Mononuclear cell (primary cell): ENCODE measurements around the gene POP4. TPM values are rescaled to one million over a fixed set of nuclear protein-coding genes. Genes with fewer than 3 reads are reported as not detected.
A peak's percentile ranks its signal among the peaks of the same experiment; 100 is the strongest.

Experiments used
- H3K27me3 ChIP-seq: 2 replicates; pipeline ENCODE4 v1.6.0; 2011; ENCODE audit warnings: low read length, control low read depth; ENCODE audit not compliant: insufficient read depth
- H3K4me1 ChIP-seq: 2 replicates; pipeline ENCODE4 v1.5.1; 2011; ENCODE audit warnings: mild to moderate bottlenecking, low read length, control low read depth; ENCODE audit not compliant: insufficient read depth
- H3K4me3 ChIP-seq: 2 replicates; pipeline ENCODE4 v1.5.1; 2011; ENCODE audit warnings: mild to moderate bottlenecking, low read length, moderate library complexity
- H3K9me3 ChIP-seq: 2 replicates; pipeline ENCODE4 v1.5.1; 2011; ENCODE audit warnings: low read depth, mild to moderate bottlenecking, control low read depth, low read length
- total RNA-seq: library from RNA; depleted of rRNA; stranded (reverse); fragments of >200 nt; gene quantifications from one replicate; pipeline ENCODE4 v1.2.3, GENCODE V29; 2012

The POP4 gene
- total RNA-seq, 1 donor = 44.4 TPM

DNA sequence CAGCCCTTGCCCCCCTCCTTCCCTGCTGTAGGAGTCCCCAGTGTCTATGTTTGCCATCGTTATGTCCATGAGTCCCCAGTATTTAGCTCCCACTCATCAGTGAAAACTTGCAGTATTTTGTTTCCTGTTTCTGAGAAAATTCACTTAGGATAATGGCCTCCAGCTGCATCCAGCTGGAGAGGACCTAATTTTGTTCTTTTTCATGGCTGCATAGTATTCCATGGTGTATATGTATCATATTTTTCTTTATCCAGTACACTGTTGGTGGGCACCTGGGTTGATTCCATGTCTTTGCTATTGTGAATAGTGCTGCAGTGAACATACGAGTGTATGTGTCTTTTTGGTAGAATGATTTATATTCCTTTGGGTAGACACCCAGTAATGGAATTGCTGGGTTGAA, 18.0 kb upstream of the POP4 start:
- Histone ChIP-seq H3K4me3 (no peak overlapping the region), H3K4me1 (no peaks in the 10 kb centered on the region), H3K27me3 (no peaks in the 10 kb centered on the region), H3K9me3 (no peaks in the 10 kb centered on the region)

DNA sequence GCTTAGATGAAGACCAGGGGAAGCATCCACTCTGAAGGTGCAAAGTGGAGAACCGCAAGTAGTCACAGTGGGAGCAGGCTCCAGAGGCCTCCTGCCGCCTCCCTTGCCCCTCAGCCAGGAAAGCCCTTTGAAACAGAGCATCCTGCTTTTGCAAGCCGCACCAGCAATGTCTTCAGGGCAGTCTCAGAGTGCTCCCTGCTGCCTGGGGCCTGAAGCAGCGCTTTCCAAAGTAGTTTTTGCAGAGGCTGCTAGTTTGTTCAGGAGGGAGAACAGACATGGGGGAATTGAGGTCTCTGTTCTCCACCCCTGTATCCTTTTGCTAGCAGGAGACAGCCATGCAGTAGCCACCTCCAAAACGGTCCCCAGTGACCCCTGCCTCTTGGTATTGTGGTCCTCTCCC, 15.8 kb upstream of the POP4 start:
- H3K4me3 ChIP-seq = no peak overlapping the region
- H3K4me1 ChIP-seq = no peaks in the 10 kb centered on the region
- H3K9me3 ChIP-seq = no peaks in the 10 kb centered on the region
- H3K27me3 ChIP-seq = no peaks in the 10 kb centered on the region

DNA sequence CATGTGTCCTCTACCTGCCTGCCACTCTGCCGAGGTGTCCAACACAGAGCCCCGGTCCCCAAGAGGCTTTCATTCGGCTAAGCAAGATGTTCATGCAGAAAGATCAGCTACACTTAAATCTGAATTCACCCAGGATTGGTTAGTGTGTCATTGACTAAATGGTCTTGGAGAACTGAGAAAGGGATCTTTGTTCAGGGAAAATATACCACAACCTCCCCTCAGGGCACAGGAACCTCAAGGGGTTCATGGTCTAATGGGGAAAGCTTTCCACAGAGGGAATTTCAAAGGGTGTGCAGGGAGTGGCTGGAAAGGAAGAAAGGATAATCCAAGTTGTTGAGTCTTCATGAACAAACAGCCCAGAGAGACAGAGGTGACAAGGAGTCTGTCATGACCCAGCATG, 14.4 kb upstream of the POP4 start:
- H3K4me3 ChIP-seq = no peak overlapping the region
- H3K27me3 ChIP-seq = peaks cover 8% of the 10 kb centered on the region
- no peaks in the 10 kb centered on the region for H3K9me3 ChIP-seq
- H3K4me1 ChIP-seq = no peaks in the 10 kb centered on the region

DNA sequence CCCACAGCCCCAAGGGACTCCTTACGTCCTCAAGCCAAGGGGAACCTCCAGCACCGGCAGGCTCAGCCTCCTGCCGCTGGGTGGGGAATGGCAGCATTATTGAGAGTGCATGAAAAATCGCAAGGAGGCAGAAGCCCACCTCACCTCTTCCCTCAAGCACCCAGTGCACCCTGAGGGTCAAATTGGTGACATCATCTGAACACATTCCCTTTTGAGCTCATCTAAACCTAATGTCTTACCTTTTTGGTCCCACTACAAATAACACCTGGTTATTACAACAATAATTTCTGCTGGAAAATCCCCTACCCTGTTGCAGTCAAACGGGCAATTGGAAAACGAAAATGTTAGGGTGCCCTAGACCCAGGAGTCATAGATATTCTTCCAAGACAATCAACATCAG, 12.2 kb upstream of the POP4 start:
- H3K27me3 ChIP-seq = peaks cover 8% of the 10 kb centered on the region
- no peaks in the 10 kb centered on the region for H3K9me3 ChIP-seq
- H3K4me3 ChIP-seq = no peak overlapping the region
- no peaks in the 10 kb centered on the region for H3K4me1 ChIP-seq

DNA sequence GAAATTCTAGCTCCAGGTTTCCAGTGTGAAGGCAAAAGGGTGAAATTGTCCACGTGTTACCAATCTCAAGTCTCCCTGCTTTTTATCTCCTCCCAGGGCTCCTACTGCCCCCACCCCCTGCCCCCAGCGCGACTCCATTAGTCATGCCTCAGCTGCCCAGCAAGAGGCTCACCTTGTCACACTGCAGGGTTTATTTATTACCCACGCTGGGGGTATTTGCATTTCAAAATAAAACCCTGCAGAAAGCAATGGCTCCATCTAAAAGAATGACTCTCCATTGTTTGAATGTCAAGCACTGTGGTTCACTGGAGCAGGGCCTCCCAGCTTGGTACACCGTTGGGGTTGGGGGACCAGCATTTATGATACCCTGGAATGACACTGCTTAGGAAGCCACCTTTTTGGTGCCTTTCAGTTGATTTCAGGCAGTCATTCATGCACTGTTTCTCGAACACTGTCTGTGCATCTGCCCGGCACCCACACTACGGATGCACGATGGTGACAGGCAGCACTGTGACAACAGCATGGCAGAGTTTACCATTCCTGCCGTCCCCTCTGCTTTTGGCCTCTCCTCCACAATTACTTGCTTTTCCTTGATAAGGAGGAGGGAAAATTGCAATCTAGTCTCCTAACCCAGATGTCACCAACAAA, 9.9 kb upstream of the POP4 start:
- no peaks in the 10 kb centered on the region for H3K9me3 ChIP-seq
- H3K4me3 ChIP-seq = no peak overlapping the region
- H3K27me3 ChIP-seq = peaks cover 8% of the 10 kb centered on the region
- H3K4me1 ChIP-seq = no peaks in the 10 kb centered on the region

DNA sequence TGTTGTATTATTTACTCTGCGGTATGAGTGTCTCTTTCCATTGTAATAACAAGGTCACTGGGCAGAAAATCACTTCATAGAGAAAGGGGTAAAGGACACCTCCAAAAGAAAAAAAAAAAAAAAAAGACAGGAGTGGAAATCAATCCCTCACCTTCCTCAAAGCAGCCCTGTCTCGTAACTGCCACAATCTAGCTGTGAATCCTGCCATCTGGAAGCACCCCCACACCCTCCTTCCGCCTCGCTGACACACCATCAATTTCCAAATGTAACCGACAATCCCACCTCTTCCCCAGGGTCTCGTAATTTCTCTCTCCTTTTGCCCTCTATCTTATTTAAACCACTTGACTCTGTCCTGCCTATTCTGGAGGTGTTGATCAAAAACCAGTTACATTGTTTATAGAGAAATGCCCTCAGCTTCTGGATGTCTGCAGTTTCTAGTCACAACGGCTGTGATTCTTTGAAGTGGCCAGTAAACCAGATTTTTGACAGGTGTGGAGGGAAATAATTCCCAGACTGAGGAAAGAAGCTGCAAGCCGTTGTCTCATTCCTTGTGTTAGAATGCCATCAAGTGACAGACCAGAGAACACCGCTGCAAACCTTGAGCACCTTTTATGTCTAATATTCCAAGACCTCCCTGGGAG, 9.1 kb upstream of the POP4 start:
- H3K9me3 ChIP-seq = no peaks in the 10 kb centered on the region
- H3K4me1 ChIP-seq = no peaks in the 10 kb centered on the region
- H3K27me3 ChIP-seq = peaks cover 8% of the 10 kb centered on the region
- H3K4me3 ChIP-seq = no peak overlapping the region

DNA sequence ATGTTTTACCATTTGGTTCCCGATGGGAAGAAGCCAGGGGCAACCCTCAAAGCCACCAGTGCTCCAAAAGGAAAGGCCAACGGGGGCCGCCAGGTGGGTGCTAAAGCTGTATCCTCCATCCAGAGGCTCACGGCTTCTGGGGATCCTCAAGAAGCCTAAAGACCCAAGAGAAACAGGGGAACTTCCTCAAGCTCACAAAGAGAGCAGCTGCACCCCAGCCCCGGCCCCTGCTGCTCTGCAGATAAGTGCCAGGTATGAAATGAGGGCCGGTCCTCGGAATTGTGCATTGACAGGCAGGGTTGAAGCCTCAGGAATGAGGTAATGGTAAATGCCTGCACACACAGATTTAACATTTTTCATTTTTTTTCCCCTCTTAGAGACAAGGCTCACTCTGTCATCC, 8.0 kb upstream of the POP4 start:
- no peaks in the 10 kb centered on the region for H3K4me1 ChIP-seq
- H3K9me3 ChIP-seq = no peaks in the 10 kb centered on the region
- no peak overlapping the region for H3K4me3 ChIP-seq
- H3K27me3 ChIP-seq = peaks cover 8% of the 10 kb centered on the region

DNA sequence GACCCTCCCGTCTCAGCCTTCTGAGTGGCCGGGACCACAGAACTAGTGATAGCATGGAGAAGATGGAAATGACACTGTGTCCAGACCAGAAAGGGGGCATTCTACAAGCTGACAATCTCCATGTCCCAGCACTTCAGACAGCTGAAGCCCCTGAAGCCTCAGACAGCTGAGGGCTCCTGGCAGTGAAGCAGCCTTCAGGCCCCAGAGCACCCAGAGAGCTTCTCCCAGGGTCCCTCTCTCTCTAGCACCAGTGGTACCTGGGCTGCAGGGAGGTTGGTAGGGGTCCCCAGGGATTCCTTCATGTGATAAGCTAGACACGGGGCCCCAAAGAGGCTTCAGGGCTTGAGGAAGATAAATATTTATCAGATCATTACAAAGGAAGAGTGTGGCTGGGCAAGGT, 7.6 kb upstream of the POP4 start:
- Histone ChIP-seq H3K9me3 (no peaks in the 10 kb centered on the region), H3K27me3 (peaks cover 8% of the 10 kb centered on the region), H3K4me1 (no peaks in the 10 kb centered on the region), H3K4me3 (no peak overlapping the region)

DNA sequence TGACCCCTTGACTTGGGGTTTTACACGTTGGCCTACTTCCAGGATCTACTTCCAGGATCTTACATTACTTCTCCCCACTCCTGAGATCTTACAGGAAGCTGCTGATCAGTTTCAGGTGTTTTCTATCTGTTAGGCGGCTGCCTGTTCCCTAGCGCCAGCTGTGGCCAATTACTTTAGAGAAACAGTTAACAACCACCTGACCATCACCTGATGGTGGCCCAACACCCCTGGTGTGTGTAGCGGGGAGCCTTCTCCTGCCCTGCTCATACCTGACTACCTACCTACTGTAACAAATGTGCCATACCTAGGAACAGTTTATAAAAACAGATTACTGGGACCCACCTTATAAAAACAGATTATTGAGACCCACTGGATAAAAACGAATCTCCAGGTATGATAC, 2.8 kb upstream of the POP4 start:
- H3K4me3 ChIP-seq = no peak overlapping the region
- H3K4me1 ChIP-seq = peaks cover 18% of the 10 kb centered on the region
- H3K9me3 ChIP-seq = no peaks in the 10 kb centered on the region
- no peaks in the 10 kb centered on the region for H3K27me3 ChIP-seq

DNA sequence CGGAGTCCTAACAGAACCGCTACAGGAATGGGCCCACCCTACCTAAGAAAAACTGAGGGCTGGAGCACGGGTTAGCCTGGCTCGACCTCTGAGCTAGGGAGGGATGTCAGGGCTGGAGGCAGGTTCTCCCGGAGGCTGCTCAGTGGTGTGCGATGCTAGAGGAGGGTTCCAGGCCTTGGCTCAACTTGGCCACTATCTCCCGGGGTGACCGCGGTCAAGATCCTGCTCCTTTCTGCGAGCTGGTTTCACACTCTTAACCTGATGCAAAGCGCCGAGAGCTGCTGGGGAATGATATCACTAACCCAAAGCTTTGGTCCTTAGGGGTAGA, 301 bp downstream of the POP4 start:
- Histone ChIP-seq H3K4me1 (peaks cover 27% of the 10 kb centered on the region), H3K27me3 (no peaks in the 10 kb centered on the region), H3K4me3 (peak overlapping the region; percentile 76), H3K9me3 (no peaks in the 10 kb centered on the region)

DNA sequence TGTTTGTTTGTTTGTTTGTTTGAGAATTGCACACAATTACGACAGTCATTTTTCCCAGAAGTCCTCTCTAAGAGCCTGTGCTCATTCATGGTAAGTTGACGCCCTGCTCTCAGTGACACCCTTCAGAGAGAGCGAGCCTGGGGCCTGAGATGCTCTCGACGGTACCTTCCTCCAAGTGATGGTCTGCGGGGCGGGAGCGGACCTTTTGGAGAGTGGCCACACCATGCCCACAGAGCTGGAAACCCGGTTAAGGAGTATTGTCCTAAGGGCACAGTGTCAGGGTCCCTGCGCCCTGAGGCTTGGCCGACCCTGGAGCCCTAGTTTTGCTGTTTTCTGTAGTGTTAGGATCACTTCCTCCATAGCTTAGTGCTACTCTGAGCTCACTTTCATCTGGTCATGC, 3.6 kb downstream of the POP4 start:
- Histone ChIP-seq H3K27me3 (no peaks in the 10 kb centered on the region), H3K4me3 (no peak overlapping the region), H3K4me1 (peaks cover 28% of the 10 kb centered on the region), H3K9me3 (no peaks in the 10 kb centered on the region)

DNA sequence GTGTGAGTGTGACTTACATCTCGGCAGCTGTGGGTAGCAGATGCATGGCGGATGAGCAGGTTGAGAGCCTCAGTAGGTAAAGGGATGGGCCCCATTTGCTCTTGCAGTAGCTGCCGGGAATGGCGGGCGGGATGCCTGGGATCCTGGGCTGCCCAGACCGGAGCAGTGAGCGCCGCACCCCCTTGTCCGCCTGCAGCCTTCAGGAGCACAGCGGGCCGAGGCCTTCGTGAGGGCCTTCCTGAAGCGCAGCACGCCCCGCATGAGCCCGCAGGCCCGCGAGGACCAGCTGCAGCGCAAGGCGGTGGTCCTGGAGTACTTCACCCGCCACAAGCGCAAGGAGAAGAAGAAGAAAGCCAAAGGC, 4.1 kb downstream of the POP4 start:
- Histone ChIP-seq H3K4me1 (peaks cover 24% of the 10 kb centered on the region), H3K27me3 (no peaks in the 10 kb centered on the region), H3K9me3 (no peaks in the 10 kb centered on the region), H3K4me3 (no peak overlapping the region)

DNA sequence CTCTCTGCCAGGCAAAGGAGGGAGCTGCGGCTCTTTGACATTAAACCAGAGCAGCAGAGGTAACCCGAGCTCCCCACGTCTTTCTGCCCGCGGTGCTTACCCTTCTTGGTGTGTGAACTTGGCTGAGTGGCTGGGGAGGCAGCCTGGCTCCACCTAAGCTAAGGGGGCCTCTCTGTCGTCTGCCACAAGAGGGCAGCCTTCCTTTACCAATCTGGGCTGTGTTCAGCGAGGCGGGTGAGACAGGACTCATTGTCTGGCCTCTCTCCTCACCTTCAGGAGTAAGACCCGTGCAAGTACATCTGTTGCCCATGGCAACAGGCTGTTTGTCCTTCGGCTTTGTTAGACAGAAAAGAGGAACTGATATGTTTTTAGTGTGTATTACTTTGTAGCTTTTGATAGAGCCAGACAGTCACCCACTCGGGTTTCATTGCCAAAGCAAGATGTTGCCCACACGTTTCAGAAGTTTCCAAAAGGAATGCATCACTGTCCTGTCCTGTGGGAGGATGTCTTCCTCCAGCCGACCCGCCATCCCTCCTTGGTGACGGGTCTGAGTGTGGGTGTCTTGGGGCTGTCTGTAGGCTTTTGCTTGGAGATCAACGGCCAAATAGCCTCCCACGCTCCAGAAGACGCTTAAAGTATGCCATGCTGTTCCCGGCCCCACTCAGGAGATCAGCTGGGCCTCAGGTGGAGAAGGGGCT, 4.6 kb downstream of the POP4 start:
- Histone ChIP-seq H3K4me3 (no peak overlapping the region), H3K4me1 (peaks cover 20% of the 10 kb centered on the region), H3K9me3 (no peaks in the 10 kb centered on the region), H3K27me3 (no peaks in the 10 kb centered on the region)

DNA sequence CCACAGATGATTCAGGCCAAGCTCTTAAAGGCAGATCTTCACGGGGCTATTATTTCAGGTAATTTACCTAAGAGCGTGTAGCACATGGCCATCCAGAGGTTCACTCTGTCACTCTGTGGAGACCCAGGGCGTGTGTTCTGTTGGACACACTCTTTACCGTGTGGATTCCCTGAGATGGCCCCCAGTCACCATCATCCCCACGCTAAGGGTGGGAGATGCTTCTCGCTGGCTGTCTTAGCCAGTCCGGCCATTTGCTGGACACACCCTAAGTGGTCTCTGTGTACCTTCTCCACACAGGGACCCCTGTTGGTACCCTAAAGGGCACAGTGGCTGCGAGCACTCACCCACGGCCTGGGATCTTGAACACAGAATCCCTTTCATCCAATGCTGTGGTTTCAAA, 6.0 kb downstream of the POP4 start:
- Histone ChIP-seq H3K27me3 (no peaks in the 10 kb centered on the region), H3K4me1 (peaks cover 12% of the 10 kb centered on the region), H3K4me3 (no peak overlapping the region), H3K9me3 (no peaks in the 10 kb centered on the region)

DNA sequence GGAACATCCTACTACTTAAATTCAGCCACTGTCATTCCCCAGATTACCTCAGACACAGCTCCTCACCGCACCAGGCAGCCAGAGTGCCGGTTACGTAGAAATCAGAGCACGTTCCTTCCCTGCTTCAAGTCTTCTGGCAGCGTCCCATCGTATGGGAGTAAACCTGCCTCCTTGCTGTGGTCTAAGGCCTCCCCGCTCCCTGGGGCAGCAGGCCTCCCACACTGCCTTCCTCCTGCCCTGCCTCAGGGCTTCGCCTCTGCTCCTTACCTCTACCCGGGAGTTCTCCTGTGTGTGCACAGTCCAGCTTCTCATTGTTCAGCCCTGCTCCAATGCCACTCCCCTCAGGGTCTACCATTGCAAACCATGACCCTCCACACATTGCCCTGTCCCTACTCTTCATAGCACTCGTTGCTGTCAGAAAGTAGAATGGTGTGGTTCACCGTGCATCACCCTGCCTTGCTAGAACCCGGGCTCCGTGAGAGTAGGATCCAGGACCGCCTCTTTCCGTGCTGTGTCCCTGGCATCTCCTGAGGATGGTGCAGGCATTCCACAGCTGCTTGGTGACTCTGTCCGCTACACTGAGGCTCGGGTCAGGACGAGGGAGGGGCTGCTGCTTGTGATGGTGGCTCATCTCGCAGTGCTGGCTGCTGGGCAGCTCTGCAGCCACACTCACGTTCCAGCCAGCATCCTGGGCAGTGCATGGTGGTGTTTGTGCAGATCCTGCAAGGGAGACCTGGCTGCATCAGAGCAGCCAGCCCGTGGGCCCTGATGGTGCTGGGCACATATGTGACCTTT, 6.9 kb downstream of the POP4 start:
- peaks cover 10% of the 10 kb centered on the region for H3K4me1 ChIP-seq
- H3K4me3 ChIP-seq = no peak overlapping the region
- H3K9me3 ChIP-seq = no peaks in the 10 kb centered on the region
- H3K27me3 ChIP-seq = no peaks in the 10 kb centered on the region
